Stimulated activated CD8-positive, alpha-beta memory T cell treated with anti-CD3 and anti-CD28 coated beads, Interleukin-4, amount 100 ng/mL, for 48 hours (primary cell): ENCODE measurements around the gene POU2F1.

Experiments
- DNase-seq: peaks from one replicate; pipeline ENCODE4 v3.0.0-alpha.2; 2020

Gene POU2F1

GRCh38 chr1:167273027-167273800 lies 52.5 kb downstream of the POU2F1 start:
- no peak for DNase-seq

GRCh38 chr1:167274061-167274460 lies 53.4 kb downstream of the POU2F1 start:
- no peak for DNase-seq

- DNase-seq = no peak
Observed at GRCh38 chr1:167276969-167277368, 56.3 kb downstream of the POU2F1 start.

- no peak for DNase-seq
Observed at GRCh38 chr1:167278497-167278896, 57.8 kb downstream of the POU2F1 start.

- no peak for DNase-seq
Observed at GRCh38 chr1:167280912-167281311, 60.2 kb downstream of the POU2F1 start.

- no peak for DNase-seq
Observed at GRCh38 chr1:167288390-167289074, 67.8 kb downstream of the POU2F1 start.

GRCh38 chr1:167289075-167289442 lies 68.4 kb downstream of the POU2F1 start:
- DNase-seq = no peak

- DNase-seq = no peak
Observed at GRCh38 chr1:167289966-167290365, 69.3 kb downstream of the POU2F1 start.

- DNase-seq = no peak
Observed at GRCh38 chr1:167291539-167292185, 71.0 kb downstream of the POU2F1 start.

- no peak for DNase-seq
Observed at GRCh38 chr1:167292216-167292615, 71.5 kb downstream of the POU2F1 start.

GRCh38 chr1:167293057-167293456 lies 72.4 kb downstream of the POU2F1 start:
- no peak for DNase-seq

- DNase-seq = no peak
Observed at GRCh38 chr1:167294528-167294927, 73.8 kb downstream of the POU2F1 start.

- DNase-seq = no peak
Observed at GRCh38 chr1:167297222-167298214, 76.8 kb downstream of the POU2F1 start.

- DNase-seq = no peak
Observed at GRCh38 chr1:167298325-167298724, 77.6 kb downstream of the POU2F1 start.

GRCh38 chr1:167301355-167301754 lies 80.7 kb downstream of the POU2F1 start:
- no peak for DNase-seq

- no peak for DNase-seq
Observed at GRCh38 chr1:167304165-167304564, 83.5 kb downstream of the POU2F1 start.

GRCh38 chr1:167305059-167305705 lies 84.5 kb downstream of the POU2F1 start:
- DNase-seq = no peak

GRCh38 chr1:167305706-167306277 lies 85.1 kb downstream of the POU2F1 start:
- no peak for DNase-seq

- no peak for DNase-seq
Observed at GRCh38 chr1:167310732-167311131, 90.0 kb downstream of the POU2F1 start.

- DNase-seq = no peak
Observed at GRCh38 chr1:167312871-167313270, 92.2 kb downstream of the POU2F1 start.

- DNase-seq = no peak
Observed at GRCh38 chr1:167314671-167315070, 94.0 kb downstream of the POU2F1 start.

- DNase-seq = no peak
Observed at GRCh38 chr1:167317463-167317862, 96.8 kb downstream of the POU2F1 start.
